Coronary artery (tissue), 2 donors: ENCODE data around the gene PNPLA8.

Source experiments
- DNase-seq: peaks from one replicate; pipeline ENCODE4 v3.0.0-alpha.2; 2017; ENCODE audit warnings: low spot score
- H3K27ac ChIP-seq, 2 donors: fragments of 200-600 bp; sonication (generic); one replicate each; pipeline ENCODE4 v1.5.1; 2016 to 2019
- H3K4me3 ChIP-seq: fragments of 200-600 bp; sonication (generic); 2 replicates; pipeline ENCODE4 v1.5.1; 2016; ENCODE audit warnings: mild to moderate bottlenecking, moderate library complexity
- CTCF ChIP-seq: fragments of 200-600 bp; sonication (generic); IDR thresholded peaks from one replicate; pipeline ENCODE4 v1.5.1; 2019; ENCODE audit warnings: antibody characterized with exemption

Gene PNPLA8

GRCh38 chr7:108453320-108453719, 72.6 kb downstream of the PNPLA8 start:
- DNase-seq = no peak
- Histone ChIP-seq H3K4me3 (no peak overlapping the region), H3K27ac (no peak overlapping the region)
- no peak for TF ChIP-seq CTCF

- H3K27ac ChIP-seq = no peak overlapping the region
- no peak overlapping the region for H3K4me3 ChIP-seq
- DNase-seq = no peak
- TF ChIP-seq CTCF = no peak
Measured at GRCh38 chr7:108452707-108453106, 73.2 kb downstream of the PNPLA8 start.

GRCh38 chr7:108451296-108451848, 74.6 kb downstream of the PNPLA8 start:
- TF ChIP-seq CTCF = no peak
- Histone ChIP-seq H3K4me3 (no peak overlapping the region), H3K27ac (no peak overlapping the region)
- no peak for DNase-seq

- DNase-seq = no peak
- H3K27ac ChIP-seq = no peak overlapping the region
- no peak for TF ChIP-seq CTCF
- no peak overlapping the region for H3K4me3 ChIP-seq
Measured at GRCh38 chr7:108450160-108450559, 75.8 kb downstream of the PNPLA8 start.

GRCh38 chr7:108449521-108449920, 76.4 kb downstream of the PNPLA8 start:
- no peak for TF ChIP-seq CTCF

GRCh38 chr7:108448584-108449505, 77.1 kb downstream of the PNPLA8 start:
- Histone ChIP-seq H3K4me3 (no peak overlapping the region), H3K27ac (no peak overlapping the region)
- no peak for TF ChIP-seq CTCF
- no peak for DNase-seq

More at GRCh38 chr7:108449521-108449920, 76.4 kb downstream of the PNPLA8 start:
- Histone ChIP-seq H3K27ac (no peak overlapping the region), H3K4me3 (no peak overlapping the region)
- no peak for DNase-seq
